ENCODE measurements around the gene YBX3.

- TF ChIP-seq CTCF (IDR thresholded peaks at IDR 0.05): no peak
- TF ChIP-seq POLR2A (IDR thresholded peaks at IDR 0.05): no peak
Observed at GRCh38 chr12:10716704-10717315, 6.3 kb downstream of the YBX3 start.

Data from heart left ventricle (tissue), 13 donors.